Stimulated activated CD4-positive, alpha-beta T cell treated with anti-CD3 and anti-CD28 coated beads, Interleukin-4, amount 100 ng/mL, for 24 hours (primary cell): ENCODE measurements around the gene ECT2.
"Not testable (repeated sequence)": the region's sequence is repeated elsewhere in the genome, so short reads cannot be mapped to it uniquely, and the experiment has no call there.

Experiments
- DNase-seq: peaks from one replicate; pipeline ENCODE4 v3.0.0-alpha.2; 2020

ECT2 gene

GRCh38 chr3:172813462-172813861 lies 62.9 kb downstream of the ECT2 start:
- DNase-seq: no peak

- no peak for DNase-seq
Measured at GRCh38 chr3:172814738-172815137, 64.2 kb downstream of the ECT2 start.

- DNase-seq: no peak
Measured at GRCh38 chr3:172815857-172816256, 65.3 kb downstream of the ECT2 start.

- no peak for DNase-seq
Measured at GRCh38 chr3:172816281-172816680, 65.8 kb downstream of the ECT2 start.

GRCh38 chr3:172816968-172817367 lies 66.4 kb downstream of the ECT2 start:
- DNase-seq: no peak

GRCh38 chr3:172820492-172820891 lies 70.0 kb downstream of the ECT2 start:
- DNase-seq: no peak

- DNase-seq: no peak
Measured at GRCh38 chr3:172824229-172824628, 73.7 kb downstream of the ECT2 start.

- DNase-seq: not testable (repeated sequence)
Measured at GRCh38 chr3:172827231-172827630, 76.7 kb downstream of the ECT2 start.

GRCh38 chr3:172832983-172833382 lies 82.5 kb downstream of the ECT2 start:
- DNase-seq: no peak

- DNase-seq: no peak
Measured at GRCh38 chr3:172836390-172836997, 86.0 kb downstream of the ECT2 start.

GRCh38 chr3:172839679-172840078 lies 89.2 kb downstream of the ECT2 start:
- DNase-seq: no peak

GRCh38 chr3:172840463-172840862 lies 89.9 kb downstream of the ECT2 start:
- DNase-seq: no peak

GRCh38 chr3:172840913-172841312 lies 90.4 kb downstream of the ECT2 start:
- no peak for DNase-seq

- no peak for DNase-seq
Measured at GRCh38 chr3:172844428-172844827, 93.9 kb downstream of the ECT2 start.

- DNase-seq: no peak
Measured at GRCh38 chr3:172846103-172846561, 95.6 kb downstream of the ECT2 start.

- DNase-seq: no peak
Measured at GRCh38 chr3:172846706-172847105, 96.2 kb downstream of the ECT2 start.

GRCh38 chr3:172847292-172847691 lies 96.8 kb downstream of the ECT2 start:
- no peak for DNase-seq

- DNase-seq: no peak
Measured at GRCh38 chr3:172848910-172849309, 98.4 kb downstream of the ECT2 start.

GRCh38 chr3:172853005-172853404 lies 102.5 kb downstream of the ECT2 start:
- DNase-seq: no peak

GRCh38 chr3:172853921-172854666 lies 103.6 kb downstream of the ECT2 start:
- DNase-seq: no peak

- no peak for DNase-seq
Measured at GRCh38 chr3:172855037-172855436, 104.5 kb downstream of the ECT2 start.

GRCh38 chr3:172856795-172857742 lies 106.5 kb downstream of the ECT2 start:
- no peak for DNase-seq

- DNase-seq: no peak
Measured at GRCh38 chr3:172859041-172859440, 108.5 kb downstream of the ECT2 start.
